Right atrium auricular region (tissue), 2 donors: Measurements from ENCODE around the gene FCF1. TPM values are rescaled to one million over a fixed set of nuclear protein-coding genes. Genes with fewer than 3 reads are reported as not detected.

Source experiments
- DNase-seq: peaks from one replicate; pipeline ENCODE4 v3.0.0-alpha.2; 2019; ENCODE audit warnings: low spot score
- H3K27ac ChIP-seq, 2 donors: fragments of 200-600 bp; sonication (generic); 1 replicate in 1 of 2; 2 replicates in 1 of 2; pipeline ENCODE4 v1.5.1; 2016 to 2019
- H3K27me3 ChIP-seq, 2 donors: fragments of 200-600 bp; sonication (generic); one replicate each; pipeline versions ENCODE4 v1.5.1 to v1.6.0; 2017 to 2019
- H3K36me3 ChIP-seq: fragments of 200-600 bp; sonication (generic); one replicate; pipeline ENCODE4 v1.5.1; 2016
- H3K4me1 ChIP-seq, 2 donors: fragments of 200-600 bp; sonication (generic); one replicate each; pipeline versions ENCODE4 v1.5.1 to v1.6.0; 2017 to 2019
- H3K4me3 ChIP-seq, 2 donors: fragments of 200-600 bp; sonication (generic); 1 replicate in 1 of 2; 2 replicates in 1 of 2; pipeline ENCODE4 v1.5.1; 2017 to 2019; ENCODE audit warnings: mild to moderate bottlenecking in 1 of 2, moderate library complexity in 1 of 2
- H3K9me3 ChIP-seq, 2 donors: fragments of 200-600 bp; sonication (generic); one replicate each; pipeline ENCODE4 v1.5.1; 2019
- CTCF ChIP-seq, 2 donors: fragments of 200-600 bp; sonication (generic); IDR thresholded peaks; one replicate each; pipeline ENCODE4 v1.5.1; 2019; ENCODE audit warnings: antibody characterized with exemption in 2 of 2
- total RNA-seq, 2 donors: library from RNA; depleted of rRNA; stranded (reverse); fragments of >200 nt; gene quantifications; one replicate each; pipeline ENCODE4 v1.1.0, GENCODE V29; 2016

FCF1 gene
- total RNA-seq, 2 donors from 2014 or later: 12.6 to 20.0 TPM

- no peaks in the 10 kb centered on the region for H3K36me3 ChIP-seq
- no peak overlapping the region for H3K4me3 ChIP-seq
- H3K27me3 ChIP-seq: no peaks in the 10 kb centered on the region
- no peak for DNase-seq
- no peak for TF ChIP-seq CTCF (IDR thresholded peaks at IDR 0.05)
- no peak overlapping the region for H3K27ac ChIP-seq
- no peaks in the 10 kb centered on the region for H3K9me3 ChIP-seq
- no peaks in the 10 kb centered on the region for H3K4me1 ChIP-seq
Observed at GRCh38 chr14:74698465-74698864, 14.5 kb upstream of the FCF1 start.

GRCh38 chr14:74702293-74702692 is 10.7 kb upstream of the FCF1 start:
- Histone ChIP-seq H3K9me3 (no peaks in the 10 kb centered on the region), H3K4me1 (no peaks in the 10 kb centered on the region), H3K27ac (no peak overlapping the region), H3K4me3 (no peak overlapping the region), H3K27me3 (no peaks in the 10 kb centered on the region), H3K36me3 (no peaks in the 10 kb centered on the region)
- TF ChIP-seq CTCF (IDR thresholded peaks at IDR 0.05): no peak
- DNase-seq: no peak

GRCh38 chr14:74703043-74703442 is 9.9 kb upstream of the FCF1 start:
- Histone ChIP-seq H3K27ac (no peak overlapping the region), H3K4me3 (no peak overlapping the region), H3K9me3 (no peaks in the 10 kb centered on the region), H3K36me3 (no peaks in the 10 kb centered on the region), H3K27me3 (no peaks in the 10 kb centered on the region), H3K4me1 (no peaks in the 10 kb centered on the region)
- no peak for DNase-seq
- TF ChIP-seq CTCF (IDR thresholded peaks at IDR 0.05): no peak

GRCh38 chr14:74704656-74705055 is 8.3 kb upstream of the FCF1 start:
- Histone ChIP-seq H3K27me3 (no peaks in the 10 kb centered on the region), H3K4me3 (no peak overlapping the region), H3K27ac (no peak overlapping the region), H3K9me3 (no peaks in the 10 kb centered on the region), H3K4me1 (no peaks in the 10 kb centered on the region), H3K36me3 (no peaks in the 10 kb centered on the region)
- DNase-seq: no peak
- no peak for TF ChIP-seq CTCF (IDR thresholded peaks at IDR 0.05)

- Histone ChIP-seq H3K36me3 (no peaks in the 10 kb centered on the region), H3K9me3 (no peaks in the 10 kb centered on the region), H3K27ac (no peak overlapping the region), H3K4me1 (peaks cover 0 to 2% of the 10 kb centered on the region in 2 donors), H3K4me3 (no peak overlapping the region), H3K27me3 (no peaks in the 10 kb centered on the region)
- no peak for TF ChIP-seq CTCF (IDR thresholded peaks at IDR 0.05)
- no peak for DNase-seq
Observed at GRCh38 chr14:74705613-74706500, 7.1 kb upstream of the FCF1 start.
